CD1c-positive myeloid dendritic cell (primary cell): ENCODE data around the gene USP32.
"Not testable (repeated sequence)": the region's sequence is repeated elsewhere in the genome, so short reads cannot be mapped to it uniquely, and the experiment has no call there.

Experiments
- DNase-seq: peaks from one replicate; pipeline ENCODE4 v3.0.0-alpha.2; 2016; ENCODE audit errors: extremely low spot score

Gene USP32

DNA sequence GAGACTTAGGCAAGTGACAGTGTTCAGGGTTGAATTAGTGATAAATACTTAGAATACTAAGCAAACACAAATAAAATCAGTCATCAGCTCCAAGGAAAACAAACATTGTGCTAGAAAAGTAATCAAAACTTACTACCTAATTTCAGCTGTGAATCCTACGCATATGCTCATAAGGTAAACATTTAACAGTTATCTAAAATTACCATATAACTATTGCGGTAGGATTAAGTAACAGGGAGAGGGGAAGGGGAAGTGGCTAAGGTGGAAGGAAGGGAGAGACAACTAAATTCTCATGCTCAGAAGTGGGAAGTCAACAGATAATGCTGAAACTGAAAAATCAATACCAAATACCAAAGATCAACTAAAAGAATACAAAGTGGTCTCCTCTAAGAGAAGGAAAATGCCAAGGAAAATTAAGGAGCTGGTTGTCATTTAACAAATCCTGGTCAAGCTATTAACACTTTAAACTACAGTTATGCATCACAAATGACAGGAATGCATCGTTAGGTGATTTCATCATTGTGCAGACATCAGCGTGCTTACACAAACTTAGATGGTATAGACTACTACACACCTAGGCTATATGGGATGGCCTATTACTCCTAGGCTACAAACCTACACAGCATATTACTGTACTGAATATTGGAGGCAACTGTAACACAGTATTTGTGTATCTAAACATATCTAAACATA lies 20.0 kb downstream of the USP32 start:
- DNase-seq = peak; percentile 67

DNA sequence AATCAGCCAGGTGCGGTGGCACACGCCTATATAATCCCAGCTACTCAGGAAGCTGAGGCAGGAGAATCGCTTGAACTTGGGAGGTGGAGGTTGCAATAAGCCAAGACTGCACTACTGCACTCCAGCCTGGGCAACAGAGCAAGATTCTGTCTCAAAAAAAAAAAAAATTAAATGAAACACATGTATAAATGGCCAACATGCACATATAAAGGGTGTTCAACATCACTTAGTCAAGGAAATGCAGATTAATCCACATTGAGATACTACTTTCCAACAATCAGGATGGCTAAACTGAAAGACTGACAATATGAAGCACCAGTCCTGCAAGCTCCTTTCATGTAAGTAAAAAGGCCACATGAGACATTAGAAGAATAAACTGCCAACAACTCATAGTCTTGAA lies 20.5 kb downstream of the USP32 start:
- DNase-seq = no peak

DNA sequence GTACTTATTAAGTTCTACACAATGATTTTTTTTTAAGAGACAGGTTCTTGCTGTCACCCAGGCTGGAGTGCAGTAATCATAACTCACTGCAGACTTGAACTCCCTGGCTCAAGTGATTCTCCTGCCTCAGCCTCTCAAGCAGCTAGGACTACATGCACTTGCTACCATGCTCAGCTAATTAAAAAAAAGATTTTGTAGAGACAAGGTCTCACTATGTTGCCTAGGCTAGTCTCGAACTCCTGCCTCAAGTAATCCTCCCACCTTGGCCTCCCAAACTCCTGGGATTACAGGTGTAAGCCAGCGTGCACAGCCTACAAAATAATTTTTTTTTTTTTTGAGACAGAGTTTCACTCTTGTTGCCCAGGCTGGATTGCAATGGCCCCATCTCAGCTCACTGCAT lies 22.2 kb downstream of the USP32 start:
- DNase-seq = no peak

DNA sequence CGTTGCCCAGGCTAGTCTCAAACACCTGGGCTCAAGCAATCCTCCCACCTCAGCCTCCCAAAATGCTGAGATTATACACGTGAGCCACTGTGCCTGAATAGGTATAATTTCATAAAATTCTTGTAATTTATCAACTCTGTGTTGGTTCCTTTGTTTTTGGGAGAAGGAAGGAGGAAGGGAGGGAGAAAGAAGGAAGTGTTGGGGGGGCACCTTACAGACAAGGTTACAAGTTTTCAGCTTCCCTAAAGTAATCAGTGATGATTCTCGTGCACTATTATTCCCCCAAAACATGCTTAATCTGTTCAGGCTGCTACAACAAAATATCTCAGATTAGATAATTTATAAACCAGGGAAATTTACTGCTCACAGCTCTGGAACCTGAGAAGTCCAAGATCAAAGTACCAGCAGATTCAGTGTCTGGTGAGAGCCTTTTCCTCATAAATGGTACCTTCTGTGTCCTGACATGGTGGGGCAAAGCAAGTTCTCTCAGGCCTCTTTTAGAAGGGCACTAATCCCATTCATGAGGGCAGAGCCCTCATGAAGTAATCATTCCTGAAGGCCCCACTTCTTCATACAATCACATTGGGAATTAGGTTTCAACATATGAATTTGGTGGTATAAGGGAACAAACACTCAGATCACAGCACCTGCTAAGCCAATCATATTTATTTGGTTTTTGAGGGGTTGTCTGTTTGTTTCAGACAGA lies 28.1 kb downstream of the USP32 start:
- DNase-seq = no peak

DNA sequence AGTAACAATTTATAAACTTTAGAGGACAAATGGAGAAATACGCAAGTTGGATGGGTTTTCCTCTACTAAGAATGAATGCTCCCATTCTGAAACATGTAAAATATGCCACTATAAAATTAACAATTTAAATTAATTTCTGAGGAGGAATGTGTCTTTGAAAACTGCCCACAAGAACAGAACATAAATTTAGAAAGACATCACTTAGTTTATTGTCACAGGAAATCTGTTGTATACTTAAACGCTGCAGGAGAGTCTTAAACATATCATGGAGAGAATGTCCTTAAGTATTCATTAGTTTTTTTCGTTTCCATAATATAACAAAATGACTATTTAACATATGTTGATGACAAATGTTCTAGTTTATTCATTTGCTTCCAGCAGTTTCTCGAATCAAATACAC lies 29.6 kb downstream of the USP32 start:
- DNase-seq = no peak

DNA sequence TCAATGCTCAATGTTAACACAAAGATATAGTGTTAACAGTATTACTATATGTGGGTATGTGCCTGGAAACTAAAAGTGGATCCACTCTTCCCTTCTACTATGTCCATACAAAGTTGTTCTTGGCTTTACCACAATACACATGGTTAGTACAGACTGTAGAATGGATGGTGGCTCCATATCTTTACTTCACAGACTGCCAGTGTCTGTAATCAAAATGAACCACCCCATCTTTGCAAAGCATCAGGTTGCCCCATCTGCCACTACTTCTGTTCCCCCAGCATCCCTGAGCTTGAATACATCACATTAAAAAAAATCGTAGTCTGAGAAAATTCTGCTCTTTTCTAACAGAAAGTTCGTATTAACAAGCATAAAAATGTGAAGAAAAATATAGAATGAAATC lies 30.0 kb downstream of the USP32 start:
- no peak for DNase-seq

DNA sequence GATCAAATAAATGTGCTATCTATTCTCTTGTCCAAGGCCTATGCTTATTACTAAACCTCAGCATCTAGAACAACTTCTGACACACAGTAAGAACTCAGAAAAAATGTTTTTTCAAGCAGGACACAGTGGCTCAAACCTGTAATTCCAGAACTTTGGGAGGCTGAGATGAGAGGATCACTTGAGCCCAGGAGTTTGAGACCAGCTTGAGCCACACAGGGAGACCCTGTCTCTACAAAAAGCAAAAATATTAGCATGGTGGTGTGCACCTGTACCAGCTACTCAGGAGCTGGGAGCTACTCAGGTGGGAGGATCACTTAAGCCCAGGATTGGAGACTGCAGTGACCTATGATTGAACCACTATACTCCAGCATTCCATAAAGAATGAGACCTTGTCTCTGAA lies 32.5 kb downstream of the USP32 start:
- no peak for DNase-seq

DNA sequence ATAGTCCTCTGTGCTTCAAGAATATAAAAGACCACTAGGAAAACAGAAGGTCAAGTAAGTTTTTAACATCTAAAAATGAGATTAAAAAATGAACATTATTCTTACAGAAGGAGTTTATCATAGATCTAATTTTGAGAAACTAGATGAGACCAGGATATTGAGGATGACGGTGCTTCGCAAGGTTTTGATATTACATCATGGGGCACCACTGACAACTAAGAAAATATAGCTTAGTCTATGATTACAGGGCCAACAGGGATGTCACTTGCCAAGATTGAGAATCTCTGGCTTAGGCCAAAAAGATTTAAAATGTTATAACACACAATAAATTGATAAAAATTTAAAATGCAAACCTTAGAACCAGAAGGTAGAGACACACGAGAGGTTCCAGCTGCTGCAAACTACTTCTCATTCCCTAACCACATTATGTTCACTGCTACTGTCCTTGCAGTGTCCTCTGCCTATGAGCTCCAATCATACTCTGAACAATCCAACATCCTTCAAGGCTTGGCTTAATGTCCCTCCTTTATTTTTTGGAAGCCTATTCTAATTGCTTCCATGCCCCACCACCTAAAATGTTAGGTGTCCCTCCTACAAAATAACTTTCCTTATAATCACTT lies 33.2 kb downstream of the USP32 start:
- DNase-seq = no peak

DNA sequence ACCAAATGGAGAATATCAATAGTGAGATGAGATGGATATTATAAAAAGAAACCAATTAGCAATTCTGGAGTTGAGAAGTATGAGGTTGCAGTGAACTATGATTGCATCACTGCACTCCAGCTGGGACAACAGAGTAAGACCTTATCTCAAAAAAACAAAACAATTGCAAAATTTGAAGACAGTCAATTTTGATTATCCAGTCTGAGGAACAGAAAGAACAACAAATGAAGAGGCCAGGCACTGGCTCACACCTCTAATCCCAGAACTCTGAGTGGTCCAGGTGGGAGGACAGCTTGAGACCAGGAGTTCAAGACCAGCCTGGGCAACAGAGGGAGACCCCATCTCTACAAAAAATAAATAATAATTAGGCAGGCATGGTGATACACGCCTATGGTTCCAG lies 35.0 kb downstream of the USP32 start:
- DNase-seq = no peak

DNA sequence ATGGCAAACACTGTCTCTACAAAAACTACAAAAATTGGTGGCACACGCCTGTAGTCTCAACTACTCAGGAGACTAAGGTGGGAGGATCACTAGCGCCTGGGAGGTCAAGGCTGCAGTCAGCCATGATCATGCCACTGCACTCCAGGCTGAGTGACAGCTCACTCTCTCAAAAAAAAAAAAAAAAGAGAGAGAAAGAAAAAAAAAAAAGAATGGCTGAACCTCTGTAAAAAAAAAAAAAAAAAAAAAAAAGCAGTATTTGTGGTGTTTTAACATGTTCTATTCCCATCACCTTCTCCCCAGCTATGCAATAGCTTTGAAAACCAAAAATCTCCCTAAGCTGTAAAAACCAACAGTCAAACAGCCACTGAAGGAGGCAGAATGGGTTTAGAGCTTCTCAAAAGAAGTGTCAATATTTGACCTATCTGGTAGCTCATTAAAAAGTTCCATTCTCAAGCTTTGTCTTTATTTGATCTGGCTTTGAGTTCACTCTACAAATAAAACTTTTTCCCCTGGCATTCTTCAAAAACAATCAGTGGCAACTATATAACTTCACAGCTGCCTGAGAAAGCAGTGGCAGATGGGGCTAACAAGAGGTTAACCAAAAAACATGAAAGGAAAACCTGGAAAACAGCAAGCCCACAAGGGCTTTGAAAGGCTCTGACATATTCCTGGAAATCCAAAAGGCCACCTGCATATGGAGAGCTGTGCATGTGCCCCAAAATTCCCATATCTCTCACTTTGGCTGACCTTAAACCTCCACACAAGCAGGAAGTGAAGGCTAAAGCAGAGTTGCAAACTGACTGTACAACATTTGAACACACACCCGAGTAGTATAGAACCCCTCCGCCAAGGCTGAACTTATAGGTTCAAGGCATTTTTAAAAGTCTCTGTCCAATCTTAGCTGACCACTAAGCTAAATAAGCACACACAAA lies 36.0 kb downstream of the USP32 start:
- DNase-seq = no peak

DNA sequence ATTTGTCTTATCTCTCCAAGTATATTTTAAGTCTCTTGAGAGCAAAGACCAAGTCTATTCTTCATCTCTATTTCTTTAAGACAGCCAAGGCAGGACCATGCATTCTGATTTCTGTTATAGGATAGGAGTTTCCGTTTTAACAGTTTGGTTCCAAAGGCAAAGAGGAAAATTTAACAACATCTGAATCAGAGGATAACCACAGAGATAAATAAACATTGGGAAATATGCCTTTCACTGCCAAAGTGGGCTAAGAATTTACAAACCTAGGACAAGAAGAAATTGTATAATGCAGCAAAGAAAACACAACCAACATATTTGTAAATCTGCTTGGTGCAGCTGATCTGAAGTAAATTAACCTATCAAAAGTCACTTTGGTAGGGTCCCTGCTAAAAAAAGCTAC lies 37.7 kb downstream of the USP32 start:
- no peak for DNase-seq

DNA sequence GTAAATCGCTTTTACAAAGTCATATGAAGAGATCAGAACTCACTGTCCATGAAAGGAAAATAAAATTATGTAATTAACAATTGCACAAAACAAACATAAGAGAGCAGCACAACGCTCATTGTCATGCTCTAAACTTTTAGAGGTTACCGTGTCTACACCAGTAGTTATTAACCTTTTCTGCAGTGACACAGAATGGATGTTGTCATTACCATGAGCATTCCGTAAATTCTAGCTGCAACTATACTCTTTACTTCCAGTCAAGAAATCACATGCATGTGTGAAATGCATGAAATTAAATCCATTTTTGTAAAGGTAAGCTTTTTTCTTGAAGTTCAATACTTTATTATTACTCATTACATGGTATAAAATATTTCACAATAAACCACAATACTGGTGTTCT lies 38.2 kb downstream of the USP32 start:
- no peak for DNase-seq

DNA sequence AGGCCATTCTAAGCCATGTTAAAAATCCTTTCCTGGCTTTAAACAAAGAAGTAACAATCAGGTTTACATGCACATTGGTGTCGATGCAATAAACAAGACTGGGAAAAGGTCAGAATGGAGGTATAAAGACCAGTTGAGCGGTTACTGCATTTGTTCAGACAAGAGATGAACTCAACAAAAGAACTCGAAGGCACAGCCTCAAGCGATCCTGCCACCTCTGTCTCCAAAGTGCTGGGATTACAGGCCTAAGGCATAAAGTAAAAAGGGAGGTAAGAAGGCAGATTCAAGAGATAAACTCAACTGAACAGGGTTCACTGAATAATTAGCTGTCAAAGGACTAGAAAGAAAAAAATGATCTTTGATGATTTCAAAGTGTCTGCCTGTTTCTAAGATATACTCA lies 39.4 kb downstream of the USP32 start:
- DNase-seq = no peak

DNA sequence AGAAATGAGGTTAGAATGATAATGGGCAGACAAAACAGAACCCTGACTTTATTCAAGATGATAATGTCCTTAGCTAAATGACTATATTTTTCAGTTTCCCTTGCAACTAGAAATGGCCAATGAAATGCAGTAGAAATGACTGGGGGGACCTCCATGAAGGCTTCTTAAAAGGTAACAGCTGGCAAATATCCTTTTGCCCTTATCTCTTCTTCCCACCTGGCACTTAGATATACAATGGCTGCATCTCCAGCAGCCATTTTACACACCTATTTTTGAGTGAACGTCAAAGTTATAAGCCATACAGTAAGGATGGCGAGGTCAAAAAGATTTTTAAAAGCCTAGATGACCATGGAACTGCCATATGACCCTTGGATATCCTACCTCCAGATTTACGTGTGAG lies 39.9 kb downstream of the USP32 start:
- DNase-seq = no peak

DNA sequence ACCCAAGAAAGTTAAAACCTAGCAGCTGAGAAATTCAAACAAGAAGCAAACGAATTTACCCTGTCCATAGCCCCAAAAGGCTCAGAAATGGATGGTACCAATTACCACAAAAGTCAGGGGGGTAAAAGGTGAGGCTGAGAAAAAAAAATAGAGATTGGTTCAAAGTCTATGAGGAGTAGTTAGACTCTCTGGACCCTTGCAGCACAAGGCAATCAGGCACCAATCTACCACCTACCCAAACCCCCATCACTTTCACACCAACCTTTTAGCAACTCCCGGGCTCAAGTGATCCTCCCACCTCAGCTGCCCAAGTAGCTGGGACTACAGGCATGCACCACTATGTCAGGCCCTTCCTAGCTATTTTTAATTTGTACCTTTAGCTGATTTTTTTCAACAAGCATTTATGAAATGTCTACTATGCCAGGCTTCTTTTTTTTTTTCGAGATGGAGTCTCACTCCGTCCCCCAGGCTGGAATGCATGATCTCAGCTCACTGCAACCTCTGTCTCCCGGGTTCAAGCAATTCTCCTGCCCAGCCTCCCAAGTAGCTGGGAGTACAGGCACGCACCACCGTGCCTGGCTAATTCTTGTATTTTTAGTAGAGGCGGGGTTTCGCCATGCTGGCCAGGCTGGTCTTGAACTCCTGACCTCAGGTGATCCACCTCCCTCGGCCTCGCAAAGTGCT lies 40.8 kb downstream of the USP32 start:
- no peak for DNase-seq

DNA sequence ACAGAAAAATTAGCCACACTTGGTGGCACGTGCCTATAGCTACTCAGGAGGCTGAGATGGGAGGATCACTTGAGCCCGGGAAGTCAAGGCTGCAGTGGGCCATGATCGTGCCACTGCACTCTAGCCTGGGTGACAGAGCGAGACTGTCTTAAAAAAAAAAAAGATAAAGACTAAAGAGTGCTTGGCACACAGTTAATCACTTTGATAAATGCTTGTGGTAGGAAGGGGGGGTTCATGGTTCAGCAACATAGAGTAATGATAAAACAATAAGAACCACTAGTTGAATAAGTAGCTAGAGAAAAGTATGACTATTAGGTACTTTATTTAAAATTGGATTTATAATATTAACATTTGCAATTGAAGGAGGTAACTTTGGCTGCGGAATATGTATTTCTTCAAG lies 43.3 kb downstream of the USP32 start:
- DNase-seq = no peak

DNA sequence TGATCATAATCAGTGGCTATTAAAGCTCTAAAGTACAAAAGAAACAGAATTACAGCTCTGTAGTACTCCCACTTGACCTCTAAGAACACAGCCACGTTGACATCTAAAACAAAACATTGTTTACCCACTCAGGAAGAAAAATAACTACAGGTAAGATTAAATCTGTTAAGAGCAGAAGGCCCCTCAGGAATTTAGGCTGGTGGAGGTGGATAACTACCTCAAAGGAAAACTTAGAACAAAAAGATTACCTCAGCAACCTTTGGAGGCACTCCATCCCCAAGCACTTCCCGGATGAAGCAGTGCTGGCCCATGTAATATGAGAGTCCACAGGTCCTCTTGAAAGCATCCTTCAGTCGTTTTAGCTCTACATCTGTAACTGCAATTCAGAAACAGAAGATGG lies 46.7 kb downstream of the USP32 start:
- no peak for DNase-seq

DNA sequence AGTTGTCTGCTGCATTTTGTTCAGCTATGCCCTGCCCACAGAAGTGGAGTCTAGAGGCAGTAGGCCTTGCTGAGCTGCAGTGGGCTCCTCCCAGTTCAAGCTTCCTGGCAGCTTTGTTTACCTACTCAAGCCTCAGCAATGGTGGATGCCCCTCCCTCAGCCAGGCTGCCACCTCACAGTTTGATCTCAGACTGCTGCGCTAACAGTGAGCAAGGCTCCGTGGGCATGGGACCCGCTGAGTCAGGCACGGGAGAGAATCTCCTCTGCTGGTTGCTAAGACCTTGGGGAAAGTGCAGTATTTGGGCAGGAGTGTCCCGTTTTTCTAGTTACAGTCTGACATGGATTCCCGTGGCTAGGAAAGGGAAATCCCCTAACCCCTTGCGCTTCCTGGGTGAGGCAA lies 49.4 kb downstream of the USP32 start:
- not testable (repeated sequence) for DNase-seq

DNA sequence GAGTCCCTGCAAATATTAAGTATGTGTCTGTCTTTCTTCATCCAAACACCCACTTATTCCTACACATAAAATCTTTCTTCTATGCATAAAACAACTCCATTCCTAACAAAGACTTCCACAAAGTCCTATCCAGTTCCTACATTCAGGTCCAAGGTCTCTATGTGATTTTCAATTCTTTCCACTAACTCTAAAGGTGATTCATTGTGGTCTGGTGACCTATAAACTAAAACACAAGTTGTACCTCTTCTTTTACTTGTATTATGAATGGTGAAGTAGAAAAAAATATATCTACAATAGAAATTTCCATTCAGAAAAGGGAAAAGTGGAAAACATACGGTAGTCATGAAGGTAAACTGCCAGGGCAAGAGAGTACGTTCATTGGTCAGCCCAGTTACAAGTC lies 56.6 kb downstream of the USP32 start:
- DNase-seq = no peak

DNA sequence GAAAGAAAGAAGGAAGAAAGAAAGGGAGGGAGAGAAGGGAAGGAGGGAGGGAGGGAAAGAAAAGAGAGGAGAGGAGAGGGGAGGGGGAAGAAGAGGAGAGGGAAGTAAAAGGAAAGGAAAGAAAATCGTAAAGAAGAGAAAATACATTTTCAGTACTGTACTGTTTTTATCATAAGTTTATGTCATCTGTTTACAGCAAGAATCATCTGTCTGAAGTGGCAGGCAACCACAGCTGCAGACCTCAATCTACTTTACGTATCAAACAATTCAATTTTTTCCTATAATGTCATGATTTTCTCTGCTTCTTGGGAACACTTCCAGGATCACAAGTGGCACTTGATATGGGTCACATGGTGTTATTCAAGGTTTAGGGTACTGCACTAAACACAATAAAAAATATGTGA lies 58.3 kb downstream of the USP32 start:
- no peak for DNase-seq

DNA sequence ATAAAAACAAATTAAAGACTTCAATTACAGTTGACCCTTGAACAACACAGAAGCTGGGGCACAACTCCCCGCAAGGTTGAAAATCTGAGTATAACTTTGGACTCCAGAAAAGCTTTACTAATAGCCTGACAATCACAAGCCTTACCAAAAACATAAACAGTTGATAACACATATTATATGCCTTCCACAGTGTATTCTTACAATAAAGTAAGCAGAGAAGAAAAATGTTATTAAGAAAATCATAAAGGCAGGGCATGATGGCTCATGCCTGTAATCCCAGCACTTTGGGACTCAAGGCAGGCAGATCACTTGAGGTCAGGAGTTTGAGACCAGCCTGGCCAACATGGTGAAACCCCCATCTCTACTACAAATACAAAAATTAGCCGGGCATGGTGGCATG lies 58.9 kb downstream of the USP32 start:
- not testable (repeated sequence) for DNase-seq

DNA sequence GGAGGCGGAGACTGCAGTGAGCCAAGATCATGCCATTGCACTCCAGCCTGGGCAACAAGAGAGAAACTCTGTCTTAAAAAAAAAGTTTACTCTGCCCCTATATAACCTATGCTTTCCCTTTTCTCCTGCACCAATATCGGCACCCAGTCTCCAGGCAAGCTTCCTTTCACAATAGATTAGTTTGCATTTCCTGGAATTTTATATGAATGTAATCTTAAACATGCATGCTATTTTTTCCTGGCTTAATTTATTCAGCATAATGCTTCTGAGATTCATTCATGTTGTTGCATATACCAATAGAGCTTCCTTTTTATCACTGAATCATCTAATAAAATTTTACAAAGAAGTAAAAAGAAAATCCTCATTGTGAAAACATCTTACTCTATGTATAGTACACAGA lies 59.4 kb downstream of the USP32 start:
- DNase-seq = no peak
